ENCODE results near the gene LIG3. TPM values are rescaled to one million over a fixed set of nuclear protein-coding genes. Genes with fewer than 3 reads are reported as not detected.

Gene LIG3
- total and polyA plus RNA-seq, 2 of the 4 experiments (the other 2 are of a cell fraction) = 36.4 to 41.9 TPM

DNA sequence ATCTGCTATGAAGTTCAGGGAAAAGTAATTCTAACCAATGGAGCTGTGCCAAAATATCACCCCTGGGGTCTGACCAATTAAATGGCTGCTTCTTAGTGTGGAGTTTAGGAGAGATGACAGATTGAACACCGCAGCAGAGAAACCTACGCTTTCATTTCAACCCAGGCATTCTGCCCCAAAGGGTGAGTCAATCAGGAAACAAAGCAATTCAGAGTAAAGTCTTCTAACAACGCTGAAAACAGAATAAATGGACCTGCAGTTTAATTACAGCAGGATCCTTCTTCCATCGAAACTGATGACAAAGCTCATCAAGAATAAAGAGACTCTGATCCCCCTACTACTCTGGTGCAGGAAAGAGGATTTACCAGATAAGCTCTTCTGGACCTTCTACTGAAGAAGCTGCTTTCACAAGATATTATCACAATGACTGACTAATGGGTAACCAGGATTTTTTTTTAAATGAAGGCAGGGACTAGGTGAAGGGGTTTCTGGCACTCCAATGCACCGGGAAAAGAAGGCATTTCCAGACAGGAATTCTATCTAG is 66.5 kb downstream of the LIG3 start:
- H3K18ac ChIP-seq (ENCODE audit: low read depth, low read length) = no peak overlapping the region
- dilution Hi-C loops (cut with HindIII; ENCODE audit: low sequenced_read_pairs, unreplicated experiment) = no loop called here
- no CpG with 5 or more reads among the region's 5 CpGs for WGBS, 2 experiments (ENCODE audit: extremely low coverage in 2 of 2, insufficient read length in 1 of 2)
- no peak overlapping the region for H2BK20ac ChIP-seq (ENCODE audit: low read depth, low read length)
- H3K56ac ChIP-seq (ENCODE audit: extremely low read depth, insufficient read depth, low read length) = no peak overlapping the region
- H3K36me3 ChIP-seq (ENCODE audit: control insufficient read depth, insufficient read depth, low read length) = no peaks in the 10 kb centered on the region
- H2AK9ac ChIP-seq (replicated peaks; ENCODE audit: low read depth, low read length, poor library complexity) = no peak overlapping the region
- intact Hi-C loops (cut with micrococcal nuclease) = no loop called here
- H3K9me1 ChIP-seq (ENCODE audit: insufficient read depth, low read length) = peaks cover 3% of the 10 kb centered on the region
- TF ChIP-seq BHLHE40 (IDR thresholded peaks at IDR 0.05; ENCODE audit: low read depth, low read length) (no peak), NFE2L2 (IDR thresholded peaks at IDR 0.05; ENCODE audit: low read depth, low read length) (no peak), USF2 (IDR thresholded peaks at IDR 0.05; ENCODE audit: low read depth, low read length) (no peak), MAFK (IDR thresholded peaks at IDR 0.05; ENCODE audit: low read depth, low read length) (no peak), RFX5 (IDR thresholded peaks at IDR 0.05; ENCODE audit: low read depth, low read length) (no peak), CEBPB (IDR thresholded peaks at IDR 0.05; ENCODE audit: low read depth, low read length) (no peak), FOS (IDR thresholded peaks at IDR 0.05; ENCODE audit: low read depth, low read length) (no peak), RCOR1 (IDR thresholded peaks at IDR 0.05; ENCODE audit: insufficient replicate concordance, low read length) (no peak), RAD21 (IDR thresholded peaks at IDR 0.05; ENCODE audit: low read length) (no peak), POLR2A (IDR thresholded peaks at IDR 0.05; ENCODE audit: low read depth, low read length) (no peak), CHD1 (IDR thresholded peaks at IDR 0.05; ENCODE audit: low read depth, low read length) (no peak), MXI1 (IDR thresholded peaks at IDR 0.05; ENCODE audit: borderline replicate concordance, low read depth, low read length) (no peak), SMC3 (IDR thresholded peaks at IDR 0.05; ENCODE audit: low read depth, low read length) (no peak), MAZ (IDR thresholded peaks at IDR 0.05; ENCODE audit: borderline replicate concordance, low read depth, low read length) (no peak)
- TF ChIP-seq, protein P1, sequence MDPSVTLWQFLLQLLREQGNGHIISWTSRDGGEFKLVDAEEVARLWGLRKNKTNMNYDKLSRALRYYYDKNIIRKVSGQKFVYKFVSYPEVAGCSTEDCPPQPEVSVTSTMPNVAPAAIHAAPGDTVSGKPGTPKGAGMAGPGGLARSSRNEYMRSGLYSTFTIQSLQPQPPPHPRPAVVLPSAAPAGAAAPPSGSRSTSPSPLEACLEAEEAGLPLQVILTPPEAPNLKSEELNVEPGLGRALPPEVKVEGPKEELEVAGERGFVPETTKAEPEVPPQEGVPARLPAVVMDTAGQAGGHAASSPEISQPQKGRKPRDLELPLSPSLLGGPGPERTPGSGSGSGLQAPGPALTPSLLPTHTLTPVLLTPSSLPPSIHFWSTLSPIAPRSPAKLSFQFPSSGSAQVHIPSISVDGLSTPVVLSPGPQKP (IDR thresholded peaks at IDR 0.05; ENCODE audit: borderline replicate concordance, low read depth, low read length) = no peak
- TF ChIP-seq, protein P2, sequence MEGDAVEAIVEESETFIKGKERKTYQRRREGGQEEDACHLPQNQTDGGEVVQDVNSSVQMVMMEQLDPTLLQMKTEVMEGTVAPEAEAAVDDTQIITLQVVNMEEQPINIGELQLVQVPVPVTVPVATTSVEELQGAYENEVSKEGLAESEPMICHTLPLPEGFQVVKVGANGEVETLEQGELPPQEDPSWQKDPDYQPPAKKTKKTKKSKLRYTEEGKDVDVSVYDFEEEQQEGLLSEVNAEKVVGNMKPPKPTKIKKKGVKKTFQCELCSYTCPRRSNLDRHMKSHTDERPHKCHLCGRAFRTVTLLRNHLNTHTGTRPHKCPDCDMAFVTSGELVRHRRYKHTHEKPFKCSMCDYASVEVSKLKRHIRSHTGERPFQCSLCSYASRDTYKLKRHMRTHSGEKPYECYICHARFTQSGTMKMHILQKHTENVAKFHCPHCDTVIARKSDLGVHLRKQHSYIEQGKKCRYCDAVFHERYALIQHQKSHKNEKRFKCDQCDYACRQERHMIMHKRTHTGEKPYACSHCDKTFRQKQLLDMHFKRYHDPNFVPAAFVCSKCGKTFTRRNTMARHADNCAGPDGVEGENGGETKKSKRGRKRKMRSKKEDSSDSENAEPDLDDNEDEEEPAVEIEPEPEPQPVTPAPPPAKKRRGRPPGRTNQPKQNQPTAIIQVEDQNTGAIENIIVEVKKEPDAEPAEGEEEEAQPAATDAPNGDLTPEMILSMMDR (conservative IDR thresholded peaks at IDR 0.05; ENCODE audit: low read depth, low read length) = no peak
- ChIA-PET CTCF (no interaction called here), POLR2A (ENCODE audit: unreplicated experiment) (no interaction called here)
- no TSS peak for BruUV-seq (replicated peaks)
- no peak overlapping the region for H4K5ac ChIP-seq (ENCODE audit: low read depth, low read length)
- no peak overlapping the region for H3K23ac ChIP-seq (ENCODE audit: low read depth, low read length)
- H3K4me1 ChIP-seq (ENCODE audit: control insufficient read depth, insufficient read depth, low read length) = peaks cover 2% of the 10 kb centered on the region; the same call in 1 of the 2 replicates
- no peak overlapping the region for H3K4me2 ChIP-seq (ENCODE audit: low read depth, low read length)
- H3K4ac ChIP-seq (ENCODE audit: low read depth, low read length) = no peak overlapping the region
- H3K79me1 ChIP-seq (ENCODE audit: low read depth in 1 of 2, low read length in 2 of 2) = peaks cover 21 to 45% of the 10 kb centered on the region in 2 experiments
- H3K27me3 ChIP-seq (ENCODE audit: control insufficient read depth, insufficient read depth, low read length) = no peaks in the 10 kb centered on the region
- H2BK120ac ChIP-seq (ENCODE audit: low read depth, low read length) = no peak overlapping the region
- DNase-seq = peak; percentile 47
- no peak overlapping the region for H2BK5ac ChIP-seq (ENCODE audit: low read depth, low read length, poor library complexity, severe bottlenecking)
- no peak overlapping the region for H2BK15ac ChIP-seq (ENCODE audit: low read depth, low read length)
- no peak overlapping the region for H3K27ac ChIP-seq (ENCODE audit: insufficient read depth, low read length)
- no peak overlapping the region for H3K4me3 ChIP-seq (ENCODE audit: insufficient read depth, low read depth, low read length)
- in situ Hi-C loops (cut with MboI; ENCODE audit: low sequenced_read_pairs) = no loop called here
- no peak overlapping the region for H2AK5ac ChIP-seq (ENCODE audit: low read depth, low read length)
- H4K91ac ChIP-seq (ENCODE audit: insufficient read depth, low read depth, low read length) = no peak overlapping the region
- H2AFZ ChIP-seq (replicated peaks; ENCODE audit: low read length, poor library complexity) = no peak overlapping the region
- H4K8ac ChIP-seq (ENCODE audit: low read depth in 2 of 2, low read length in 2 of 2) = no peak overlapping the region
- H3K14ac ChIP-seq (replicated peaks; ENCODE audit: low read depth, low read length) = no peak overlapping the region
- peak; percentile 51; the same call in 1 of the 2 replicates for ATAC-seq (ENCODE audit: low read depth)
- H4K20me1 ChIP-seq (ENCODE audit: insufficient read depth, low read length) = peaks cover 21% of the 10 kb centered on the region; the same call in 1 of the 2 replicates
- H3K9me3 ChIP-seq (ENCODE audit: control insufficient read depth, insufficient read depth, low read length) = no peaks in the 10 kb centered on the region
- no peak overlapping the region for H3K9ac ChIP-seq (ENCODE audit: low read depth, low read length)
